Activated CD8-positive, alpha-beta T cell treated with anti-CD3 and anti-CD28 coated beads for 36 hours (primary cell): ENCODE measurements around the gene AMOTL1. TPM values are rescaled to one million over a fixed set of nuclear protein-coding genes. Genes with fewer than 3 reads are reported as not detected.

ENCODE experiments used
- ATAC-seq: fragments of 200-7000 bp; cut with Tn5 transposase; one replicate; pipeline ENCODE4 v1.10.0; 2021; ENCODE audit warnings: mild to moderate bottlenecking, moderate library complexity
- CTCF ChIA-PET: fragments of 350-600 bp; sonication (Branson Sonifier 250); formaldehyde crosslinking; loops from one replicate; lab custom pipeline; 2021; ENCODE audit warnings: antibody characterized with exemption; lab: Charles Lee
- POLR2A ChIA-PET: fragments of 350-600 bp; sonication (Branson Sonifier 250); formaldehyde crosslinking; loops from one replicate; lab custom pipeline; 2021; ENCODE audit warnings: antibody characterized with exemption; lab: Charles Lee
- DNase-seq: peaks from one replicate; pipeline ENCODE4 v3.0.0-alpha.2; 2020
- H3K27ac Mint-ChIP-seq: one replicate; pipeline ENCODE4 v1.8.0; 2021; ENCODE audit warnings: mild to moderate bottlenecking, mixed read lengths
- H3K27me3 Mint-ChIP-seq: one replicate; pipeline ENCODE4 v1.8.0; 2021; ENCODE audit warnings: mixed read lengths
- H3K36me3 Mint-ChIP-seq: one replicate; pipeline ENCODE4 v1.8.0; 2021; ENCODE audit warnings: low read depth, mixed read lengths
- H3K4me1 Mint-ChIP-seq: one replicate; pipeline ENCODE4 v1.8.0; 2021; ENCODE audit warnings: low read depth, mixed read lengths
- H3K4me3 Mint-ChIP-seq: one replicate; pipeline ENCODE4 v1.8.0; 2021; ENCODE audit warnings: mild to moderate bottlenecking, moderate library complexity, mixed read lengths
- H3K9me3 Mint-ChIP-seq: one replicate; pipeline ENCODE4 v1.8.0; 2021; ENCODE audit warnings: mixed read lengths
- CTCF ChIP-seq: fragments of 200-600 bp; IDR thresholded peaks from one replicate; pipeline ENCODE4 v1.8.0; 2022; ENCODE audit warnings: antibody characterized with exemption, mild to moderate bottlenecking
- intact Hi-C: fragments of 100-400 bp; cut with micrococcal nuclease; formaldehyde crosslinking; loops from one replicate; pipeline ENCODE4 v1.10.0; 2022
- total RNA-seq, 2 experiments: library from RNA; stranded (reverse); gene quantifications; one replicate each; pipeline ENCODE4 v1.2.3, GENCODE V29; 2021

AMOTL1 gene
- total RNA-seq, 2 experiments from 2014 or later, result 1.5 to 1.7 TPM

DNA sequence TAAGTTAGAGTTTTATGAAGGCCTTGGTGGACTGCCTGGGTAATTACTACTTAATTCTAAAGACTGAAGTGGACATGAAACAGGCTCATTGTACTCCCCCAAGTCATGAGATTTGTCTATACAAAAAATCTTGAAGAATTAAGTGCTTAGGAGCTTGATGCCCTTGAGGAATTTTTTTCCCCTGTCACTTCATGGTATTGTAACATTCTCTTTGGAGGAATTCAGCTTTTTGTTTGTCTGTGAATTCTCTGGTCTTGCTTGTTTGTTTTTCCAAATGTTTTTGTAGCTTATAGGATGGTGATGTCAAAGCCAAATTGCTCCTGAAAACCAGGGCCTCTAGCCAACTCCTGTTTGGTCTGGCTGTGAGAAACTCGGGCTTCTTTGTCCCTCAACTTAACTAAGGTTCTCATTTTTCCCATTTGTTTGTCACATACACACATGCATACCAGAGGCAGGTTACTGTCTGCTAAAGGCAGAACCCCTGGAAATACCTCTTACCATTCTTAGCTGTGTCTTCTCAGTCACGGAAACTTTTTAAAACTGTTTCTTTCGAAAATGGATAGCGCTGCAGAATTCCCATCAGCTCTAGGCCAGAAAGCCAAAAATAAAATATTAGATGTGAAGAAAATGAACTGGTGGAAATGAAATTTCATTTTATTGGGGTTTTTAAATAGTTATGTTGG lies 66.9 kb downstream of the AMOTL1 start:
- no peaks in the 10 kb centered on the region for H3K36me3 Mint-ChIP-seq
- H3K27ac Mint-ChIP-seq, result no peak overlapping the region
- DNase-seq (no peak), ATAC-seq (no peak)
- H3K4me3 Mint-ChIP-seq, result no peak overlapping the region
- no peaks in the 10 kb centered on the region for H3K4me1 Mint-ChIP-seq
- POLR2A ChIA-PET, result interaction anchor here (0.6 kb wide), 1 partner anchor 360 kb away, joined by 4 read pairs; no protein-coding TSS in a partner anchor
- H3K27me3 Mint-ChIP-seq, result peaks cover 1% of the 10 kb centered on the region
- CTCF ChIA-PET, result interaction anchor here (0.8 to 1.8 kb wide), 2 partner anchors 62 to 139 kb away, joined by 3 to 6 read pairs; partner anchors contain the start of genes CWC15 and KDM4D
- TF ChIP-seq CTCF, result no peak
- no peaks in the 10 kb centered on the region for H3K9me3 Mint-ChIP-seq
- intact Hi-C loops, result no loop called here

GRCh38 chr11:94835594-94835927 lies 67.4 kb downstream of the AMOTL1 start:
- no peak overlapping the region for H3K4me3 Mint-ChIP-seq
- ATAC-seq (no peak), DNase-seq (no peak)
- no peak for TF ChIP-seq CTCF
- H3K9me3 Mint-ChIP-seq, result no peaks in the 10 kb centered on the region
- intact Hi-C loops, result no loop called here
- H3K36me3 Mint-ChIP-seq, result no peaks in the 10 kb centered on the region
- no peaks in the 10 kb centered on the region for H3K4me1 Mint-ChIP-seq
- ChIA-PET CTCF (interaction anchor here (1.8 kb wide), 1 partner anchor 62 kb away, joined by 6 read pairs; no protein-coding TSS in a partner anchor), POLR2A (no interaction called here)
- no peak overlapping the region for H3K27ac Mint-ChIP-seq
- peaks cover 1% of the 10 kb centered on the region for H3K27me3 Mint-ChIP-seq

DNA sequence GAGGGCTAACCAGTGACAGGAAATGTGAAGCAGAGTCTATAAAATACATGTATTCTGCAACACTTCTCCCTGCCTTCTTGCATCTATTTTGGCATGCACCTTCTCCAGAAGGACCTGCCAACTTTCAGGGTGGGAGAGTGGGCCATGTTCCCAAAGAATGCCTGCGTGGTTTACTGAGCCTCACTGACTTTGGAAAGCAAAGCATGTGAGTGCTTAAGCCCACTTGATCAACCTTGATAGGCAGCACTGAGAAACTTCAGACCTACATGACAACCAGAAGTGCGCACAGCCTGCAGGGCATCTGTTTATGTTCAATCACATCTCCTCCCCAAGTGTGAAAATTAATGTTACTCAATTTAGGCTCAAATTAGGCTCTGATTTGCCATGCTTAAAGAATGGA lies 69.2 kb downstream of the AMOTL1 start:
- ChIA-PET POLR2A (no interaction called here), CTCF (no interaction called here)
- no peak for TF ChIP-seq CTCF
- intact Hi-C loops, result no loop called here
- DNase-seq, result no peak
- Mint-ChIP-seq H3K27ac (no peak overlapping the region), H3K36me3 (no peaks in the 10 kb centered on the region), H3K4me3 (no peak overlapping the region), H3K9me3 (no peaks in the 10 kb centered on the region), H3K27me3 (no peaks in the 10 kb centered on the region), H3K4me1 (no peaks in the 10 kb centered on the region)
- no peak for ATAC-seq

- CTCF ChIA-PET, result no interaction called here
- Mint-ChIP-seq H3K27me3 (no peaks in the 10 kb centered on the region), H3K27ac (no peak overlapping the region), H3K36me3 (no peaks in the 10 kb centered on the region), H3K9me3 (no peaks in the 10 kb centered on the region), H3K4me3 (no peak overlapping the region), H3K4me1 (no peaks in the 10 kb centered on the region)
- POLR2A ChIA-PET, result no interaction called here
- TF ChIP-seq CTCF, result no peak
- intact Hi-C loops, result no loop called here
- DNase-seq (no peak), ATAC-seq (no peak)
These were observed 70.0 kb downstream of the AMOTL1 start for GRCh38 chr11:94838027-94838731.

- Mint-ChIP-seq H3K27ac (no peak overlapping the region), H3K4me1 (no peaks in the 10 kb centered on the region), H3K4me3 (no peak overlapping the region), H3K27me3 (no peaks in the 10 kb centered on the region), H3K9me3 (no peaks in the 10 kb centered on the region), H3K36me3 (no peaks in the 10 kb centered on the region)
- no peak for TF ChIP-seq CTCF
- ChIA-PET POLR2A (no interaction called here), CTCF (no interaction called here)
- DNase-seq (no peak), ATAC-seq (no peak)
- intact Hi-C loops, result no loop called here
These were observed 72.1 kb downstream of the AMOTL1 start for GRCh38 chr11:94840209-94840608.
